ENCODE results near the gene XAGE1B.
"Not testable (repeated sequence)": the region's sequence is repeated elsewhere in the genome, so short reads cannot be mapped to it uniquely, and the experiment has no call there.

XAGE1B gene

DNA sequence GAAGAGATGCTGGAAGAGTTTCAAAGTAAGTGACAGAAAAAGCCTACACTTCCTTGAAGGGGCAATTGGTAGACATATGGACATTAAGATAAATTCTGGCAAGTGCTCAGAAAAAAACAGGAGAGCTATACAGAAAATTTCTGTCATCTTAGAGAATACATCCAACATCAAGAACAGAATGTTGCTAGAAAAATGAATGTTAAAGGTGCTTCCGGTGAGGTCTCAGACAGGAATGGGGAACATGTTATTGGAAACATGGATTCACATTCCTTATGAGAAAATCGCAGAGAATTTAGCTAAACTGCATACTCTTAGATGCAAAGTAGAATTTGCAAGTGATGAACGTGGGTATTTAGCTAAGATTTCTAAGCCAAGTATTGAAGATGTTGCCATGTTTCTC, 9.5 kb downstream of the XAGE1B start:
- H2AFZ ChIP-seq, result no peak overlapping the region
- H3K36me3 ChIP-seq (ENCODE audit: control insufficient read depth, insufficient read depth, low read length), result no peaks in the 10 kb centered on the region

DNA sequence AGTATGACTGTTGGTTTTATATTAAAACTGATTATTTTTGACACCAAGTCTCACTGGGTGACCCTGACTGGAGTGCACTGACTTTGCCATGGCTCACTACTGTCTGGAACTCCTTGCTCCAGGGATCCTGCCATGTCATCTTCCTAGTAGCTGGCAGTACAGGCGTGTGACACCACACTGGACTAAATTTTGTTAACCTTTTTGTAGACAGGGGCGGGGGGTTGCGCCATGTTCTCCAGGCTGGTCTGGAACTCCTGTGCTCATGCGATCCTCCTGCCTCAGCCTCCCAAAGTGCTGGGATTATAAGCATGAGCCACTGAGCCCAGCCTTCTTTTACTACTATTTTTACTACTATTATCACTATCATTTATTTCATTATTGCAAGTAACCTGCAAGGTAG, 12.3 kb downstream of the XAGE1B start:
- H3K9me3 ChIP-seq (ENCODE audit: control insufficient read depth, low read length), result no peaks in the 10 kb centered on the region
- H3K27me3 ChIP-seq (ENCODE audit: control insufficient read depth, insufficient read depth, low read length), result no peaks in the 10 kb centered on the region
- H2AFZ ChIP-seq, result no peak overlapping the region
- no peak overlapping the region for H3K9ac ChIP-seq
- H3K79me2 ChIP-seq, result no peaks in the 10 kb centered on the region
- H3K36me3 ChIP-seq (ENCODE audit: control insufficient read depth, insufficient read depth, low read length), result no peaks in the 10 kb centered on the region
- no peak overlapping the region for H3K27ac ChIP-seq
- no peak overlapping the region for H3K4me2 ChIP-seq (ENCODE audit: low read length)
- TF ChIP-seq CTCF (IDR thresholded peaks at IDR 0.05), result no peak
- no peak overlapping the region for H3K4me3 ChIP-seq (ENCODE audit: low read depth, low read length)
- no peaks in the 10 kb centered on the region for H3K4me1 ChIP-seq

More for the DNA sequence above, 9.5 kb downstream of the XAGE1B start:
- no peak overlapping the region for H3K4me3 ChIP-seq (ENCODE audit: low read depth, low read length)
- H3K79me2 ChIP-seq, result no peaks in the 10 kb centered on the region
- H3K27me3 ChIP-seq (ENCODE audit: control insufficient read depth, insufficient read depth, low read length), result no peaks in the 10 kb centered on the region
- no peaks in the 10 kb centered on the region for H3K4me1 ChIP-seq
- H3K27ac ChIP-seq, result no peak overlapping the region
- no peak for TF ChIP-seq CTCF (IDR thresholded peaks at IDR 0.05)
- H3K4me2 ChIP-seq (ENCODE audit: low read length), result no peak overlapping the region
- no peaks in the 10 kb centered on the region for H3K9me3 ChIP-seq (ENCODE audit: control insufficient read depth, low read length)
- H3K9ac ChIP-seq, result no peak overlapping the region

- not testable (repeated sequence) for H3K79me2 ChIP-seq; H3K9ac ChIP-seq; H3K4me1 ChIP-seq; H3K27ac ChIP-seq; H3K4me2 ChIP-seq (ENCODE audit: low read length); H2AFZ ChIP-seq; H3K4me3 ChIP-seq (ENCODE audit: low read depth, low read length); H3K36me3 ChIP-seq (ENCODE audit: control insufficient read depth, insufficient read depth, low read length); H3K27me3 ChIP-seq (ENCODE audit: control insufficient read depth, insufficient read depth, low read length); H3K9me3 ChIP-seq (ENCODE audit: control insufficient read depth, low read length)
Observed at GRCh38 chrX:52501362-52501761, 15.5 kb downstream of the XAGE1B start.

DNA sequence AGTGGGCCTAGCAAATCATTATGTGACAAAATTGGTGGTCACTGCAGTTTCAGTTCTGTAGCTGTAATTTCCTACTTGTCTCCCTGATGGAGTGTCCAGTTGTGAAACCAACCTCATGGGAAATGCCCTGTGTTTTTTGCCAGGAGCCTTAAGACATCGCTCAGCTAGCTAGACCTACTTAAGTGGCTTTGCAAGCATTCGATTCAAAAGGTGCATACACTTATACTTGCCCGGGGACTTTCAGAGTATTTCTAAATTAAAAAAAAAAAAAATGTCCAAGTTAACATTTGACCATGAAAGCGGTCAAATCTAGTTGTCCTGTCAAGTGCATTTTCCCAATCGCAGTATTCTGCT, 20.5 kb downstream of the XAGE1B start:
- not testable (repeated sequence) for H3K36me3 ChIP-seq (ENCODE audit: control insufficient read depth, insufficient read depth, low read length); H3K4me1 ChIP-seq; H3K4me2 ChIP-seq (ENCODE audit: low read length); H3K27me3 ChIP-seq (ENCODE audit: control insufficient read depth, insufficient read depth, low read length); H3K27ac ChIP-seq; H3K9me3 ChIP-seq (ENCODE audit: control insufficient read depth, low read length); H3K9ac ChIP-seq; H2AFZ ChIP-seq; H3K4me3 ChIP-seq (ENCODE audit: low read depth, low read length); H3K79me2 ChIP-seq

GRCh38 chrX:52495545-52496418, 21.1 kb downstream of the XAGE1B start, which contains the start of gene XAGE1A:
TSS of gene XAGE1A (plus strand) at chrX:52495808. CDS start at chrX:52497362, 1,554 bp downstream.
- H3K4me1 ChIP-seq; H3K9me3 ChIP-seq (ENCODE audit: control insufficient read depth, low read length); H3K4me2 ChIP-seq (ENCODE audit: low read length); H3K27ac ChIP-seq; H3K4me3 ChIP-seq (ENCODE audit: low read depth, low read length); H3K36me3 ChIP-seq (ENCODE audit: control insufficient read depth, insufficient read depth, low read length); H2AFZ ChIP-seq; H3K9ac ChIP-seq; H3K79me2 ChIP-seq; H3K27me3 ChIP-seq (ENCODE audit: control insufficient read depth, insufficient read depth, low read length): not testable (repeated sequence)

- not testable (repeated sequence) for H3K9ac ChIP-seq; H3K79me2 ChIP-seq; H3K27ac ChIP-seq; H3K36me3 ChIP-seq (ENCODE audit: control insufficient read depth, insufficient read depth, low read length); H3K27me3 ChIP-seq (ENCODE audit: control insufficient read depth, insufficient read depth, low read length); H3K4me1 ChIP-seq; H3K9me3 ChIP-seq (ENCODE audit: control insufficient read depth, low read length); H2AFZ ChIP-seq; H3K4me2 ChIP-seq (ENCODE audit: low read length); H3K4me3 ChIP-seq (ENCODE audit: low read depth, low read length)
Observed at GRCh38 chrX:52471301-52471700, 45.6 kb downstream of the XAGE1B start.
